T-helper 1 cell treated with Interleukin-12 subunit alpha and Interleukin-12 subunit beta and Interleukin-4 antibody, amounts not matched to agents 30 μg/mL and 1 μg/mL, for 36 hours (primary cell): ENCODE results near the gene RNF17.

Experiments used
- H3K27ac Mint-ChIP-seq: one replicate; pipeline ENCODE4 v1.8.0; 2021; ENCODE audit warnings: mild to moderate bottlenecking, mixed read lengths
- H3K27me3 Mint-ChIP-seq: one replicate; pipeline ENCODE4 v1.8.0; 2021; ENCODE audit warnings: low read depth, mixed read lengths
- H3K36me3 Mint-ChIP-seq: one replicate; pipeline ENCODE4 v1.8.0; 2021; ENCODE audit warnings: low read depth, mixed read lengths
- H3K4me1 Mint-ChIP-seq: one replicate; pipeline ENCODE4 v1.8.0; 2021; ENCODE audit warnings: low read depth, mixed read lengths
- H3K4me3 Mint-ChIP-seq: one replicate; pipeline ENCODE4 v1.8.0; 2021; ENCODE audit warnings: mild to moderate bottlenecking, moderate library complexity, mixed read lengths
- H3K9me3 Mint-ChIP-seq: one replicate; pipeline ENCODE4 v1.8.0; 2021; ENCODE audit warnings: mixed read lengths

RNF17 gene

GRCh38 chr13:24921881-24922280, 157.9 kb downstream of the RNF17 start:
- H3K4me3 Mint-ChIP-seq: peak overlapping the region; percentile 97
- H3K9me3 Mint-ChIP-seq: no peaks in the 10 kb centered on the region
- H3K4me1 Mint-ChIP-seq: peaks cover 18% of the 10 kb centered on the region
- H3K27me3 Mint-ChIP-seq: peaks cover 2% of the 10 kb centered on the region
- peaks cover 3% of the 10 kb centered on the region for H3K36me3 Mint-ChIP-seq
- H3K27ac Mint-ChIP-seq: peak overlapping the region; percentile 80

GRCh38 chr13:24922387-24922744, 158.4 kb downstream of the RNF17 start:
- Mint-ChIP-seq H3K4me3 (peak overlapping the region; percentile 97), H3K27me3 (peaks cover 6% of the 10 kb centered on the region), H3K4me1 (peaks cover 18% of the 10 kb centered on the region), H3K9me3 (no peaks in the 10 kb centered on the region), H3K36me3 (peaks cover 3% of the 10 kb centered on the region), H3K27ac (peak overlapping the region; percentile 98)

- peaks cover 9% of the 10 kb centered on the region for H3K27me3 Mint-ChIP-seq
- no peaks in the 10 kb centered on the region for H3K9me3 Mint-ChIP-seq
- peak overlapping the region; percentile 97 for H3K4me3 Mint-ChIP-seq
- H3K27ac Mint-ChIP-seq: peak overlapping the region; percentile 98
- H3K36me3 Mint-ChIP-seq: peaks cover 3% of the 10 kb centered on the region
- peaks cover 18% of the 10 kb centered on the region for H3K4me1 Mint-ChIP-seq
These were observed 159.0 kb downstream of the RNF17 start for GRCh38 chr13:24922745-24923591.

GRCh38 chr13:24925318-24926231, 161.6 kb downstream of the RNF17 start:
- H3K27ac Mint-ChIP-seq: no peak overlapping the region
- no peaks in the 10 kb centered on the region for H3K9me3 Mint-ChIP-seq
- no peak overlapping the region for H3K4me3 Mint-ChIP-seq
- peaks cover 27% of the 10 kb centered on the region for H3K27me3 Mint-ChIP-seq
- H3K36me3 Mint-ChIP-seq: peaks cover 3% of the 10 kb centered on the region
- peaks cover 18% of the 10 kb centered on the region for H3K4me1 Mint-ChIP-seq

DNA sequence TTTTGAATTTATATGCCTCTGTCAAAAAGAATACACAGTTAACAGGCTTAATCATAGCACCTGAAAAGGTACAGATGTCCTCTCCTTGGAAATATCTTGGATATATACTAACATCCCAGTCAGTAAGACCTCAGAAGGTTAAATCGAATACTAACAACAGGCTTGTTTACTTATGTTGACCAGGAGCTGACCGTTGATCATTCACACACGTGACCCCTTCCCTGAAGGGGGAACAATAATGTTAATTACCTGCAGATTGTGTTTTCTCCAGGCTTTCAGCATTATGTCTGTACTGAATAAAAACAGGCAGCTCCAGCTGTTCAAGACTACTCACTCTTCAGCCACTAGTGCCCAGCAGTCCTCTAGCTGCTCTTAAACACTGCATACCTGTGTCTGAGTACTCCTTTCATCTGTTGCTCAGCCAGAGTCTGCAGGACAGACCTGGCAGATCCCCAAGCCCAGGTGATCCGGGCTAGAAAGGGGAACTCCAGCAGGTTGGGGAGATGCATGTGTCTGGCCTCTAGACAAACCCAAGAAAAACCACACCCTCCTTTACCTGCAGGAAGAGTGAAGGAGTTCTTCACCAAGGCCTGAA, 163.9 kb downstream of the RNF17 start:
- H3K27ac Mint-ChIP-seq: no peak overlapping the region
- H3K9me3 Mint-ChIP-seq: no peaks in the 10 kb centered on the region
- H3K27me3 Mint-ChIP-seq: peaks cover 48% of the 10 kb centered on the region

GRCh38 chr13:24929196-24929595, 165.2 kb downstream of the RNF17 start:
- H3K4me1 Mint-ChIP-seq: no peaks in the 10 kb centered on the region
- no peaks in the 10 kb centered on the region for H3K36me3 Mint-ChIP-seq
- H3K4me3 Mint-ChIP-seq: no peak overlapping the region
- H3K9me3 Mint-ChIP-seq: no peaks in the 10 kb centered on the region
- H3K27ac Mint-ChIP-seq: no peak overlapping the region
- H3K27me3 Mint-ChIP-seq: peaks cover 56% of the 10 kb centered on the region

More for the DNA sequence above, 163.9 kb downstream of the RNF17 start:
- H3K4me3 Mint-ChIP-seq: no peak overlapping the region
- no peaks in the 10 kb centered on the region for H3K36me3 Mint-ChIP-seq
- peaks cover 3% of the 10 kb centered on the region for H3K4me1 Mint-ChIP-seq
